HFF-Myc (cell line): Measurements from ENCODE around the gene YBX2.

ENCODE experiments used
- DNase-seq: peaks from one replicate; pipeline ENCODE4 v3.0.0-alpha.2; 2011; ENCODE audit warnings: low read depth; ENCODE audit errors: extremely low read depth
- H3K4me3 ChIP-seq: replicated peaks from 2 replicates; pipeline ENCODE4 v1.5.1; 2011; ENCODE audit warnings: low read depth, mild to moderate bottlenecking, control low read depth, low read length
- CTCF ChIP-seq: IDR thresholded peaks from 2 replicates; pipeline ENCODE4 v1.5.1; 2012; ENCODE audit warnings: mild to moderate bottlenecking, low read depth, low read length, control low read depth; ENCODE audit errors: missing control alignments

Gene YBX2

DNA sequence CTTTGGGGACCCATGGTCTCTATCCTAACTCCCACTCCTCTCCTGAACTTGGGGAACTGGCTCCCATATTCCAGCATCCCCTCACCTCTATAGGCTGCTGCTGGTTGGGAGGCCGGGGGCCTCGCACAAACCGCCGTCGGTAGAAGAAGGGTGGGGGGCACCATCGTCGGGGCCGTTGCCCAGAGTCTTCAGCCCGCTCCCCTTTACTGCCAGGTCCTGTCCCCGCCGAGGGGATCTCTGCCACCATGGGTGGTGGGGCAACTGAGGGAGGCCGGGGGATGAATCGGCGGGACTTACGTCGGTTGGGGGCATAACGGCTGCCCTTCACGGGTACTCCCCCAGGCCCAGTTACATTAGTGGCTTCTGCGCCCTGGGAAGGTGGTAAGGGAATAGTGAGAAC lies 4.3 kb downstream of the YBX2 start:
- no peak for TF ChIP-seq CTCF
- H3K4me3 ChIP-seq, result no peak overlapping the region
- DNase-seq, result no peak

- no peak overlapping the region for H3K4me3 ChIP-seq
- no peak for DNase-seq
- no peak for TF ChIP-seq CTCF
These were observed 5.0 kb downstream of the YBX2 start for GRCh38 chr17:7289256-7290032.

DNA sequence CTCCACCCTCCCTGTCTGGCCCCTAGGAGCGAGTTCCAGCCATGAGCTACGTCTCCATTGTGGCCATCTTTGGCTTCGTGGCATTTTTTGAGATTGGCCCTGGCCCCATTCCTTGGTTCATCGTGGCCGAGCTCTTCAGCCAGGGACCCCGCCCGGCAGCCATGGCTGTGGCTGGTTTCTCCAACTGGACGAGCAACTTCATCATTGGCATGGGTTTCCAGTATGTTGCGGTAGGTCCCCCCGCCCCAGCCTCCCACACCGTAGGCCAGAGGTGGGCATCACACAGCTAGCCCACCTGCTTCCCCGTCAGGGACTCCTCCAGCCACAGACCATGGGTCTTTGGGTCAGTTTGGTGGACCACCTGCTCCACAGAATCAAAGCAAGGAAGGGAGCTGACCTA lies 8.8 kb downstream of the YBX2 start:
- DNase-seq, result no peak
- H3K4me3 ChIP-seq, result no peak overlapping the region
- no peak for TF ChIP-seq CTCF

- DNase-seq, result no peak
- no peak overlapping the region for H3K4me3 ChIP-seq
- TF ChIP-seq CTCF, result no peak
These were observed 9.5 kb downstream of the YBX2 start for GRCh38 chr17:7284911-7285310.

DNA sequence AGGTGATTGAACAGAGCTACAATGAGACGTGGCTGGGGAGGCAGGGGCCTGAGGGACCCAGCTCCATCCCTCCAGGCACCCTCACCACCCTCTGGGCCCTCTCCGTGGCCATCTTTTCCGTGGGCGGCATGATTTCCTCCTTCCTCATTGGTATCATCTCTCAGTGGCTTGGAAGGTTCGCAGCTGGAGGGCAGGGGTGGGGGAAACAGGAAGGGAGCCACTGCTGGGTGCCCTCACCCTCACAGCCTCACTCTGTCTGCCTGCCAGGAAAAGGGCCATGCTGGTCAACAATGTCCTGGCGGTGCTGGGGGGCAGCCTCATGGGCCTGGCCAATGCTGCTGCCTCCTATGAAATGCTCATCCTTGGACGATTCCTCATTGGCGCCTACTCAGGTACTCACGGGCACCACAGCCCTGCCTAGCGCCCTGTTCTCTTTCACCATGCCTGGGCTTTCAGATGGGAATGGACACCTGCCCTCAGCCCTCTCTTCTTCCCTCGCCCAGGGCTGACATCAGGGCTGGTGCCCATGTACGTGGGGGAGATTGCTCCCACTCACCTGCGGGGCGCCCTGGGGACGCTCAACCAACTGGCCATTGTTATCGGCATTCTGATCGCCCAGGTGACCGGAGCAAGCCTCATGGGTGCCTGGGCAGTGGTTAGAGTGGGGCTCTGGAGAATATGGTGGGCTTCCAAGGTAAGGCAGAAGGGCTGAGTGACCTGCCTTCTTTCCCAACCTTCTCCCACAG lies 10.8 kb downstream of the YBX2 start:
- no peak for TF ChIP-seq CTCF
- no peak for DNase-seq

GRCh38 chr17:7282752-7283321 lies 11.6 kb downstream of the YBX2 start:
- peak overlapping the region; percentile 51 for H3K4me3 ChIP-seq
- TF ChIP-seq CTCF, result no peak
- DNase-seq, result no peak

More for the DNA sequence above, 10.8 kb downstream of the YBX2 start:
- no peak overlapping the region for H3K4me3 ChIP-seq
